Peyer's patch (tissue), 4 donors: ENCODE measurements around the gene CLTRN. TPM values are rescaled to one million over a fixed set of nuclear protein-coding genes. Genes with fewer than 3 reads are reported as not detected.

Source experiments
- DNase-seq, 3 donors: peaks; one replicate each; pipeline ENCODE4 v3.0.0-alpha.2; 2017 to 2019
- H3K27ac ChIP-seq, 4 donors: fragments of 200-600 bp; sonication (generic); one replicate each; pipeline ENCODE4 v1.5.1; 2016 to 2019
- H3K27me3 ChIP-seq, 2 donors: fragments of 200-600 bp; sonication (generic); one replicate each; pipeline ENCODE4 v1.5.1; 2019
- H3K36me3 ChIP-seq, 3 donors: fragments of 200-600 bp; sonication (generic); one replicate each; pipeline ENCODE4 v1.5.1; 2016 to 2019
- H3K4me1 ChIP-seq, 4 donors: fragments of 200-600 bp; sonication (generic); one replicate each; pipeline ENCODE4 v1.5.1; 2016 to 2019
- H3K4me3 ChIP-seq, 4 donors: fragments of 200-600 bp; sonication (generic); 1 replicate in 3 of 4; 2 replicates in 1 of 4; pipeline ENCODE4 v1.5.1; 2016 to 2019; ENCODE audit warnings: mild to moderate bottlenecking in 1 of 4
- H3K9me3 ChIP-seq, 4 donors: fragments of 200-600 bp; sonication (generic); one replicate each; pipeline ENCODE4 v1.5.1; 2016 to 2019; ENCODE audit warnings: mild to moderate bottlenecking in 1 of 4
- CTCF ChIP-seq, 6 experiments: fragments of 450-650 bp in 4 of 6; fragments of 200-600 bp in 2 of 6; sonication (generic) in 1 of 6; IDR thresholded peaks; one replicate each; pipeline ENCODE4 v1.5.1; 2017 to 2019; ENCODE audit warnings: antibody characterized with exemption in 6 of 6, mild to moderate bottlenecking in 3 of 6, moderate library complexity in 1 of 6
- POLR2A ChIP-seq, 2 donors: fragments of 450-650 bp; IDR thresholded peaks; one replicate each; pipeline ENCODE4 v1.5.1; 2017; ENCODE audit warnings: antibody characterized with exemption in 2 of 2, mild to moderate bottlenecking in 2 of 2, moderate library complexity in 2 of 2
- total RNA-seq, 4 donors: library from RNA; depleted of rRNA; stranded (reverse); fragments of >200 nt; gene quantifications; one replicate each; pipeline ENCODE4 v1.1.0, GENCODE V29; 2016

Gene CLTRN
- total RNA-seq, 4 donors from 2014 or later = not detected

- Histone ChIP-seq H3K27ac (no peak overlapping the region), H3K36me3 (no peaks in the 10 kb centered on the region), H3K4me1 (no peaks in the 10 kb centered on the region), H3K4me3 (no peak overlapping the region), H3K27me3 (no peaks in the 10 kb centered on the region), H3K9me3 (no peaks in the 10 kb centered on the region)
- peak in 2 of 3 donors; percentile 66 to 85 for DNase-seq
- TF ChIP-seq POLR2A (IDR thresholded peaks at IDR 0.05) (no peak), CTCF (IDR thresholded peaks at IDR 0.05) (peak; percentile 35 to 81 (median 64))
Observed at GRCh38 chrX:15686818-15687685, 22.4 kb upstream of the CLTRN start.

GRCh38 chrX:15683193-15683592, 18.6 kb upstream of the CLTRN start:
- Histone ChIP-seq H3K9me3 (no peaks in the 10 kb centered on the region), H3K27ac (no peak overlapping the region), H3K27me3 (no peaks in the 10 kb centered on the region), H3K36me3 (no peaks in the 10 kb centered on the region), H3K4me1 (no peaks in the 10 kb centered on the region), H3K4me3 (no peak overlapping the region)
- DNase-seq = no peak
- TF ChIP-seq CTCF (IDR thresholded peaks at IDR 0.05) (no peak), POLR2A (IDR thresholded peaks at IDR 0.05) (no peak)

- Histone ChIP-seq H3K36me3 (no peaks in the 10 kb centered on the region), H3K9me3 (no peaks in the 10 kb centered on the region), H3K4me1 (peaks cover 0 to 5% (median under 1%) of the 10 kb centered on the region in 4 donors), H3K4me3 (no peak overlapping the region), H3K27ac (no peak overlapping the region), H3K27me3 (no peaks in the 10 kb centered on the region)
- TF ChIP-seq POLR2A (IDR thresholded peaks at IDR 0.05) = no peak
- no peak for DNase-seq
Observed at GRCh38 chrX:15681433-15681832, 16.8 kb upstream of the CLTRN start.

GRCh38 chrX:15680401-15680800, 15.8 kb upstream of the CLTRN start:
- no peak for TF ChIP-seq CTCF (IDR thresholded peaks at IDR 0.05)
- TF ChIP-seq POLR2A (IDR thresholded peaks at IDR 0.05) = no peak
- no peak for DNase-seq

GRCh38 chrX:15679246-15679645, 14.6 kb upstream of the CLTRN start:
- Histone ChIP-seq H3K27ac (no peak overlapping the region), H3K36me3 (no peaks in the 10 kb centered on the region), H3K27me3 (no peaks in the 10 kb centered on the region), H3K9me3 (no peaks in the 10 kb centered on the region), H3K4me1 (peaks cover 0 to 8% (median 4%) of the 10 kb centered on the region in 4 donors), H3K4me3 (no peak overlapping the region)
- no peak for DNase-seq
- TF ChIP-seq POLR2A (IDR thresholded peaks at IDR 0.05) (no peak), CTCF (IDR thresholded peaks at IDR 0.05) (no peak)

More at GRCh38 chrX:15680401-15680800, 15.8 kb upstream of the CLTRN start:
- no peaks in the 10 kb centered on the region for H3K9me3 ChIP-seq
- H3K4me1 ChIP-seq = peaks cover 0 to 8% (median 4%) of the 10 kb centered on the region in 4 donors
- H3K27ac ChIP-seq = no peak overlapping the region
- no peaks in the 10 kb centered on the region for H3K36me3 ChIP-seq
- no peak overlapping the region for H3K4me3 ChIP-seq
- no peaks in the 10 kb centered on the region for H3K27me3 ChIP-seq

- DNase-seq = no peak
- H3K27me3 ChIP-seq = no peaks in the 10 kb centered on the region
- H3K9me3 ChIP-seq = no peaks in the 10 kb centered on the region
- no peaks in the 10 kb centered on the region for H3K36me3 ChIP-seq
- peaks cover 0 to 8% (median 4%) of the 10 kb centered on the region in 4 donors for H3K4me1 ChIP-seq
- TF ChIP-seq POLR2A (IDR thresholded peaks at IDR 0.05) (no peak), CTCF (IDR thresholded peaks at IDR 0.05) (no peak)
- H3K27ac ChIP-seq = no peak overlapping the region
- H3K4me3 ChIP-seq = no peak overlapping the region
Observed at GRCh38 chrX:15678339-15678738, 13.7 kb upstream of the CLTRN start.
